GM19351 (cell line): ENCODE data around the gene SLC5A3.

Experiments
- ATAC-seq: cut with Tn5 transposase; IDR thresholded peaks from one replicate; pipeline ENCODE4 v1.9.1; 2021; ENCODE audit warnings: mild to moderate bottlenecking, moderate library complexity; ENCODE audit not compliant: unreplicated experiment

SLC5A3 gene

DNA sequence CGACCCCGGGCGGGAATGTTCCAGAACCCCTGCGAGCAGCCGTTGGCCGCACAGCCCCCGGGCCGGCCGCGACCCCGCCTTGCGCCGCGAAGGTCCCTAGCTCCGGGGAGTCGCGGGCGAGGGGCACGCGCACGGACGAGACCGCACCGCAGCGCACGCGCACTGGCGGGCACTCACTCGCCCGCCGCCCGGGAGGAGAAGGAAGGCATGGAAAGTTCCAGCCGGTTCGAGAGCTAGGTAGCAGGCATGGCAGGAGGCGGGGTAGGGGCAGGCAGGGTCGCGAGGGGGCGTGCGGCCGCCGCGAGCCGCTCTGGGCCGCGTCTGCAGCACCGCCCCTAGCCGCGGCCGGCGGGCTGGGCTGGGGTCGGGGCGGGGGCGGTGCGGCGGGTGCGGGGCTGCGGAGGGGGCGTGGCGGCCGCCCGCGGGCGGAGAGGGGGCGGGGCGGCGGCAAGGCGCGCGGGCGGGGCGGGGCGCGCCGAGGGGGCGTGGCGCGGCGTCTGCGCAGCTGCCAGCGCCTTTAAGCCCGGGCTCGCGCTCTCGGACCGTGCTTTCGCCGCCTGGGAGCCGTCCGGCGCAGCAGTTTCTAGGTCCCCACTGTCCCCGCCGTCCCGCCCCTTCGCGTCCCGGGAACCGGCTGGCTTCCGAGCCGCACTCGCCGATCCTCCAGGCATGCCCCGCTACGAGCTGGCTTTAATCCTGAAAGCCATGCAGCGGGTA is at the start of gene SLC5A3, which contains the start of gene MRPS6:
TSS of gene SLC5A3 (plus strand) at position 547 of the 717 bp plus-strand sequence. CDS start 21,621 bp downstream, outside the sequence.
TSS of gene MRPS6 (plus strand) at position 547 of the 717 bp plus-strand sequence. CDS start at position 670, 123 bp downstream.
- ATAC-seq: peak; percentile 69

GRCh38 chr21:34023691-34024373 is 49.5 kb upstream of the SLC5A3 start:
- no peak for ATAC-seq

DNA sequence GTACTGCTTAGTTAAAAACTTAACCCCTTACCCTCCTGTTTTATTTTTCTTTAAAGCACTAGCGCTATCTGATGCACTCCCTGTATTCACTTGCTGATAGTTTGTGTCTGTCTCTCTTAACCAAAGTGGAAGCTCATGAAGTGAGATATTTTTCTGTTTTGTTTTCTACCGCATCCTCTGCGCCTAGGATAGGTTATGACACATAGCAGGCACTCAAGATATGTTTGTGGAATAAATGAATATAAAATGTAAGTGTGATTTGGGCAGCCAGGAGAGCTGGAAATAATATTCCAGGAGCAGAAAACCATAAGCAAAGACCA is 49.0 kb upstream of the SLC5A3 start:
- ATAC-seq: no peak

GRCh38 chr21:34027721-34028461 is 45.5 kb upstream of the SLC5A3 start:
- ATAC-seq: no peak

DNA sequence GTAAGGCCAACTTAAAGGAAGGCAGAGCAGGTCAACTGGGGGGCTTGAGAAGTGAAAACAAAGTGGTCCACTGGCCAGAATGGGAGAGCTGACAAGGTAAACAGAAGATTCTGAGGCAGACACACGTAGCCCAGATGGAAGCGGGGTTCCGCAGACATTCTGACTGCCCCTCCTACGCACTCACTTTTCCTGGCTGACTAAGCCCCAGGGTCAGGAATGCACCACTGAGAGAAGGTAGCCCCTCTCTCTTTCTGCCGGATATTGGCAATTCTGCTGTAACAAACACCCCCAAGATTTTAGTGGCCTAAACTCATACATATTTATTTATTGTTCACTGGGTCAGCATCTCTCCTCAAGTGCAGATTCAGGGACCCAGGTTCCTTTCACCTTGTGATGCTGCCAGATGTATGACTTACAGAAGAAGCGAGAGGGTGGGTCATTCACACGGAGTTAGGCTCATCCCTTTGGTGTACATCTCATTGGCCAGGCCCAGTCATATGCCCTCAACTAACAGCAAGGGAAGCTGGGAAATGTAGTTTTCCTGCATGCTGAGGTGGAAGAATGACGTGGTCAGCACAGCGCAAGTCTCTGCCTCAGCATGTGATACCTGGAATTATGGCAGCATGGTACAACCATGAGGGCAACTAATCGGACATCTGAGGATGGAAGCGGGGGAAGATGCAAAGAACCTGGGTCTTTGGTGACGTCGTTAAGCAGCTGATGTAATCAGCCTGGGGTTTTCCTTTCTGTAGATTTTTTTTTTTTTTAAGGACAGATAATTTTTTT is 43.4 kb upstream of the SLC5A3 start:
- peak; percentile 97 for ATAC-seq

DNA sequence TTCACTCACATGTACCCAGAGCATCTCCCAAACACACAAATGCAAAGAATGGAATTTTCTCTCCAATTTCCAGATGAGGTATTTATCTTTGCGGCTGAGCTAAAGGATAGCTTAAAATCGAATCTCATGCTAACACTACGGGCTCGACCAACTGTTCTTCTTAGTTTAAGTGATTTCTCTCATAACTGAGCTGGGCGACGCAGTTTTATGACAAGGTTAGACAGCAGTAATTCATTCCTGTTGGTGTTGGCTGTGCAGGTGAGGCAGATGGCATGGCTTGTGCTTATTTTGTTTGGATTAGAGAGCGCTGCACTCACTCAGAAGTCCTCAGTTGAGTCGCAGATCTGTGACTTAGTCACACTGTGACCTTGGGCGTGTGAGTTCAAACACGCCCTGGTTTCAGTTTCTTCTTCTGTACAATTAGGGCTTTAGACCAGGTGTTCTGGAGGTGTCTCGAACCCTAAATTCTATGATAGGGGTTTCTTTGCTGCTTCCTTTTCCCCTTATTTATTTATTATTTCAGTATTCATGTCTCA is 41.5 kb upstream of the SLC5A3 start:
- no peak for ATAC-seq

DNA sequence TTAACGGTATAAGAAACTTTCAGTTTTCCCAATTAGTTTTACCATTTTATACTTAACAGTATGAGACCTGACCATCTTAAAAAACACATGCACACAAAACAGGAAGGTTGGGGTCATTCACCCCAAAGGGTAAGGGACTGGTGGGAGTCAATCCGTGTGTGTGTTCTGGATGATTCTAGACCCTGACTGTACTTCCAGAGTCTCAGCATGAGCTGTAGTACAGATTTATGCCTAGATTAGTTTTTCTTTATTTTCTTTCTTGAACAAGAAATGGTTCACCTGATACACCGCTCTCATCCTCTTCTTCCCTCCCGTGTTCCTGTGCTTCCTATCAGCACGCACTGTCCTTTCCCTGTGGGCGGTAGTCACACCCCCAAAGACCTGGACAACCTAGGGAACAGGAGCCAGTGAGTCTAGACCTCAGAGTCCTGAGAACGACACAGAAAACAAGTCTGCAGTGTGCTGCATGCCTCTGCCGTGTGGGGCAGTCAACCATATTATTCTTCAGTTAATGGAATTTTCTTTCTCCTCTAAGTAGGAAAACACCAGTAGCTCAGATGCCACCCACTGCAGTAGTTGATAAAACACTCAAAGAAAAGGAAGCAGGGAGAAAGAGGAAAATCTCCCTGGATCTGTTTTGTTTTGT is 38.9 kb upstream of the SLC5A3 start:
- no peak for ATAC-seq

DNA sequence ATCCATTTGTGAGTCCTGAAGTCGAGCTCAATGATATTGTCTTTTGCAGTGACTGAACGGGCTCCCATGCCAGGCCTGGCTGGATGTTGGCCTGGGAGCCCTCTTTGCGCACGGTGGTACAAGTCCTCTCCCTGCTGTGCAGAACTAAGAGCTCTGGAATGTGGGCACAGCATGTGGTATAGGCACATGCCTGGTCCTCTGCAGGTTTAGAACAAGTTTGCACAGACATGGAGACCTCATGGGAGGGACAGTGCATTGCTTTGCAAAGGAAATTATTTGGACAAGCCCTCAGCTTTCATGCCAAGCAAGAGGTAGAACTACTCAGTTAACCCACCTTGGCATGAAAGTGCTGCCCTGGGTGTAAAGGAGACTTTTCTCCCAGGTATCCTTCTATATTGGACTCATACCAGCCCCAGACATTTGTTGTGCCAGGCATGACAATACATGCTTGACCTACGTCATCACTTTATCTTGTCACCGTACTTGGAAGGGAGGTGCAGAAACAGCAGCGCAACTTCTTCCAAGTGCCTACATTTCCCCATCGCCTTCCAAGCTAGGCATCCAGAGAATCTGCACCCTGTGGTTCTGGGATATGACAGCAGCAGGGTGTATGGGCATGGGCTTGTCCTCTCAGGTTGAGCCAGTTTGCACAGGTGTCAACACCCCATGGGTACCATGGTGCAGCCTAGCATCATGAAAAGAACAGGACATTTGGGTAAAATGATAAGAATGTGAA is 37.6 kb upstream of the SLC5A3 start:
- no peak for ATAC-seq

GRCh38 chr21:34037009-34037795 is 36.2 kb upstream of the SLC5A3 start:
- ATAC-seq: no peak

GRCh38 chr21:34039678-34040382 is 33.5 kb upstream of the SLC5A3 start:
- ATAC-seq: no peak

DNA sequence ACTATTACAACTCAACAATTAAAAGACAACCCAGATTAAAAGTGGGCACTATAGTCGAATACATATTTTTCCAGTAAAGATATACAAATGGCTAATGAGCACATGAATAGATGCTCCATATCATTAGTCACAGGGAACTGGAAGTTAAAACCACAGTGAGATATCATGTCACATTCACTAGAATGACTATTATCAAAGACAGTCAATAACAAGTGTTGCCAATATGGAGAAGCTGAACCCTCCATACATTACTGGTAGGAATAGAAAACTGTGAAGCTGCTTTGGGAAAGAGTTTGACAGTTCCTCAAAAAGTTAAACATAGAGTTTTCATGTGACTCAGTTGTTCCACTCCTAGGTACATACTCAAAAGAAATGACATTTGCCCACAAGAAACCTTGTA is 30.6 kb upstream of the SLC5A3 start:
- no peak for ATAC-seq

GRCh38 chr21:34043333-34043732 is 30.0 kb upstream of the SLC5A3 start:
- ATAC-seq: no peak

GRCh38 chr21:34046917-34047316 is 26.5 kb upstream of the SLC5A3 start:
- ATAC-seq: peak; percentile 74

DNA sequence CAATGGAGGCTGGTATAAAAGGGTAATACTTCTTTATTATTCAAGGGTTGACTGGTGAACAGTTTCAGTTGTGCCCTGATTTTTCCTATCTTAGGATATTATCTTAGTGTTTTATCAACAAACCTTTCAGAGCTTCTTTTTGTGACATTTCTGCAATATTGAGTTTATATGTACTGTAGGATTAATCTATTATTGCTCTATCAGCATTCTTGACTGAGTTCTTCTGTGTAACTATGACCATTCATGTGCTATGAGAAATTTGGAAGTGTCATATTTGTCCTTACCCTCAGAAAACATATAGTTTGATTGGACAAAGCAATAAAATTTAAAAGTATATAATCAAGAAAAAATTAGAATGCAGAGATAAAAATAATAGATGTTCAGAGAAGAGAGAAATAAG is 25.5 kb upstream of the SLC5A3 start:
- no peak for ATAC-seq

DNA sequence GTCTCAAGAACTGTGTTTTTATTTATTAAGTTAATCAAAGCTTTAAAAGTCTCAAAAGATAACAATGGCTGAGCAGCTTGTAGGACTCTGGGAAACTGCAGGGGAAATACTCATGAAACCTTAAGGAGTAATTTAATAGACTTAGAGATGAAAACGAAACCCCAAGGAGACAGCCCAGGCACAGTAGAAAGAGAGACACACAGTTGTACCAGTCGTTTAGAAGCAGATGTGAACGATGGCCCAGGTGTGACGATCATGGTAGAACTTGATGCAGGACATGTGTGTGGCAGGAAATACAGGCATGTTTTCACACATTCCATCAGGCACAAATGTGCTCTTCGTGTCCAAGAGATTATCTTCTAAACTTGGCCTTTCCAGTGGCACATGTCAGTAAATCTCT is 21.2 kb upstream of the SLC5A3 start:
- ATAC-seq: no peak

DNA sequence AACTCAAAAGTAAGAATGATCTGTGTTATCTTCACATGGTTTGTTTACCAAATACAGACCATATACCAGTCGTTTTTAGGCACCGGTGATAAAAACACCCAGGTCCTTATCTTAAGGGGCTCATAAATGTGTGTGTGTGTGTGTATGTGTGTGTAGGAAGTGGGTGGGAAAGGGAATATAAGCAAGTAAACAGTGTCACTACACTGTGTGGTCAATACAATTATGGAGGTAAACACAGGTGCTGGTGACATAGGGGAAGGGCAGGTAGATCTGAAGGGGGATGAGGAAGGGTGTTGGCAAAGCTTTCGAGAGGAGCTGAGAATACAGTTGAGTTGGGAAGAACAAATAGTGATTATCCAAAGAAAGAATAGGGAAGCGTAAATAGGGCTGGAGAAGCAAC is 19.1 kb upstream of the SLC5A3 start:
- ATAC-seq: no peak

DNA sequence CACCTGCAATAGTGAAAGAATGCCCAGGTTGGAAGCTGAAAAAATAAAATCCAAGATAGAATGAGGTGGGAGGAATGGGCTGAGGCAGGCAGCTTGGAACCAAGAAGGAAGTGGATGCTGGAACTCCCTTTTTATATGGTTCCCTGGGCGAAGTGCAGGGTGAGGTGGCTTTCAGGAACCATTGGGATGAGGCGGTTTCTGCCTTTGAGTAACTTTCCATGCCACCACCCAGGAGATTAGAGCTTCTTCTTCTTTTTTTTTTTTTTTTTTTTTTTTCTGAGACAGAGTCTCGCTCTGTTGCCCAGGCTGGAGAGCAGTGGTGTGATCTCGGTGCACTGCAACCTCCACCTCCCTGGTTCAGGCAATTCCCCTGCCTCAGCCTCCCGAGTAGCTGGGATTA is 17.8 kb upstream of the SLC5A3 start:
- no peak for ATAC-seq

DNA sequence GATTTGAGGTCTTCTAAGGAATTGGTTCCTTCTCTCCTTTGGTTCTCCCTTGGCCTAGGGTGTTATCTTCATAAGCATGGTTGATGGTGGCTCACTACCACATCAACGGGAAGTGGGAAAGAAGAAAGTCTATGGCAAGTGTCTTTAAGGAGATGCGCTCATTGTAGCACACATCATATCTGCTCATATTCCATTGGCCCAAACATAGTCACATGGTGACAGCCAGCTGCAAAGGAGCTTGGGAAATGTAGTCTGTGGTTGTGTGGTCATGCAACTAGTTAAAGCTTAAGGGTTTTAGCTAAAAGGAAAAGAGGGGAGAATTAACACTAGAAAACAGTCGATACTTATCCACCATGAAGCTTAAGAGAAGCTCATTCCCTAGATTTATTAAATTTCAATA is 11.4 kb upstream of the SLC5A3 start:
- no peak for ATAC-seq
